GM15510 (cell line): ENCODE data around the gene UBR3.

Experiments used
- POLR2A ChIP-seq: IDR thresholded peaks from 3 replicates; pipeline ENCODE4 v1.6.1; 2011; ENCODE audit warnings: borderline replicate concordance; ENCODE audit not compliant: insufficient read length; ENCODE audit errors: extremely low read depth

The UBR3 gene

DNA sequence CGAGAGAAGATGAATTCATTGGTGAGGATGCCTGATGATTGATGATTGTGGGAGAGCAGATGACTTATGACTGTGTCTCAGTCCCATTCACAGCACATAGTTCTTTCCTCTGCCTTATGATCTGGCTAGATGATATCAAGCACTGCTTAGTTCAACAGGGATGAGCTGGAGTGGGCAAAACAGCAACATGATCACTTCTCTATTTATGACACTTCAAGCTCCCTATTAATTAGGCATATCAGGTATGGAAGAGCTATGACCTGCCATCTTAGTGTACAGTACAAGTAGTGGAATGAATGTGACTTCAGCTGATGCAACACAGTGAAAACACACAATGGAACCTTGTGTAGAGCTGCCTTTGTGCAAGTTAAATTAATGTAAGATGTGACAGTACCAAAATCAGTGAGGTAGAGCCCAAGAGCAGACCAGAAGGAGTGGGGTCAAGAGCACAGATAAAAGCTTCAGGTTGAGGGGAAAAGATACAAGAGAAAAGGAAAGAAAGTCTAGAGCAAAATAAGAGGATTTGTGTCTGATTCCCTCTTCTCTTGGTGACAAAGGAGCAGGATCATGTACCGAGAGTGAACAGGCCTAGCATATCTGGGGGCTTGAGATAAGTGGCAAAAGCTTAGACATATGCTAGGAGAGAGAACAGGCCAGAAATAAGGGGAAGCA is 257.7 kb downstream of the UBR3 start:
- TF ChIP-seq POLR2A, result no peak

GRCh38 chr2:170086117-170086688 is 258.9 kb downstream of the UBR3 start:
- no peak for TF ChIP-seq POLR2A

GRCh38 chr2:170086751-170087412 is 259.6 kb downstream of the UBR3 start:
- TF ChIP-seq POLR2A, result no peak

- TF ChIP-seq POLR2A, result no peak
Observed at GRCh38 chr2:170087413-170087793, 260.1 kb downstream of the UBR3 start.

DNA sequence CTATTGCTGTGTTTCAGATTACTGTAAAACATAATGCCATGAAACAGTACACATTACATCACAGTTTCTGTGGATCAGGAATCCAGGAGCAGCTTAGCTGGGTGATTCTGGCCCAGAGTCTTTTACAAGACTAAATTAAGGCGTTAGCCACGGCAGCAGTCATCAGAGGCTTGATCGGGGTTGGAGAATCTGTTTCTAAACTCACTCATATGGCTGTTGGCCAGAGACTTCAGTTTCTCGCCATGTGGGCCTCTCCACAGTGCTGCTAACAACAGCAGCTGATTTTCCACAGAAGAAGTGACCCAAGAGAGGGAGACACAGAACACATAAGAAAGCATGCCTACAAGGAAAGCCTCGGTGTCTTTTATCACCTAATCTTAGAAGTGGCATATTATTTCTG is 261.5 kb downstream of the UBR3 start:
- no peak for TF ChIP-seq POLR2A

GRCh38 chr2:170090229-170090628 is 263.0 kb downstream of the UBR3 start:
- no peak for TF ChIP-seq POLR2A

GRCh38 chr2:170091436-170091835 is 264.2 kb downstream of the UBR3 start:
- no peak for TF ChIP-seq POLR2A

GRCh38 chr2:170092436-170093060 is 265.3 kb downstream of the UBR3 start:
- TF ChIP-seq POLR2A, result no peak

- no peak for TF ChIP-seq POLR2A
Observed at GRCh38 chr2:170095380-170095779, 268.1 kb downstream of the UBR3 start.

- no peak for TF ChIP-seq POLR2A
Observed at GRCh38 chr2:170098626-170099312, 271.5 kb downstream of the UBR3 start.

- no peak for TF ChIP-seq POLR2A
Observed at GRCh38 chr2:170101789-170102188, 274.5 kb downstream of the UBR3 start.

GRCh38 chr2:170106102-170106840 is 279.0 kb downstream of the UBR3 start:
- no peak for TF ChIP-seq POLR2A

- no peak for TF ChIP-seq POLR2A
Observed at GRCh38 chr2:170113168-170113894, 286.1 kb downstream of the UBR3 start.
